Colon (tissue), 2 donors: ENCODE data around the gene ENPP4.
"Not testable (repeated sequence)": the region's sequence is repeated elsewhere in the genome, so short reads cannot be mapped to it uniquely, and the experiment has no call there.

ENCODE experiments used
- FAIRE-seq: peaks from 2 replicates; lab custom pipeline; 2012; peaks lifted over from hg19 to GRCh38; lab: Jason Lieb, UNC
- donor health status: control.
- donor health status: control.

ENPP4 gene

GRCh38 chr6:46134216-46134615 is 4.4 kb downstream of the ENPP4 start:
- FAIRE-seq: no peak

- FAIRE-seq: no peak
These were observed 5.4 kb downstream of the ENPP4 start for GRCh38 chr6:46135176-46135575.

GRCh38 chr6:46136831-46137230 is 7.0 kb downstream of the ENPP4 start:
- no peak for FAIRE-seq

- FAIRE-seq: no peak
These were observed 7.6 kb downstream of the ENPP4 start for GRCh38 chr6:46137387-46137786.

- FAIRE-seq: no peak
These were observed 8.5 kb downstream of the ENPP4 start for GRCh38 chr6:46138281-46138680.

GRCh38 chr6:46144270-46144669 is 14.5 kb downstream of the ENPP4 start:
- no peak for FAIRE-seq

GRCh38 chr6:46149066-46149465 is 19.3 kb downstream of the ENPP4 start:
- not testable (repeated sequence) for FAIRE-seq

- FAIRE-seq: no peak
These were observed 26.9 kb downstream of the ENPP4 start for GRCh38 chr6:46156701-46157100.

GRCh38 chr6:46159229-46159628 is 29.4 kb downstream of the ENPP4 start:
- no peak for FAIRE-seq

- FAIRE-seq: no peak
These were observed 30.3 kb downstream of the ENPP4 start for GRCh38 chr6:46160102-46160501.

- no peak for FAIRE-seq
These were observed 40.8 kb downstream of the ENPP4 start, which contains the start of gene ENPP5 for GRCh38 chr6:46170357-46171289. Gene ENPP5, minus strand, starts transcription at chr6:46170980. Its CDS starts 2,718 bp downstream, at chr6:46168262.

GRCh38 chr6:46172176-46172575 is 42.4 kb downstream of the ENPP4 start:
- FAIRE-seq: no peak

GRCh38 chr6:46174904-46175303 is 45.1 kb downstream of the ENPP4 start:
- FAIRE-seq: no peak

- no peak for FAIRE-seq
These were observed 45.7 kb downstream of the ENPP4 start for GRCh38 chr6:46175446-46175845.

- FAIRE-seq: no peak
These were observed 46.2 kb downstream of the ENPP4 start for GRCh38 chr6:46175976-46176375.

GRCh38 chr6:46184114-46184513 is 54.3 kb downstream of the ENPP4 start:
- FAIRE-seq: no peak

GRCh38 chr6:46186583-46186982 is 56.8 kb downstream of the ENPP4 start:
- FAIRE-seq: no peak

- FAIRE-seq: no peak
These were observed 59.9 kb downstream of the ENPP4 start for GRCh38 chr6:46189726-46190125.

- FAIRE-seq: no peak
These were observed 61.1 kb downstream of the ENPP4 start for GRCh38 chr6:46190889-46191288.

GRCh38 chr6:46191961-46192360 is 62.2 kb downstream of the ENPP4 start:
- no peak for FAIRE-seq
